GM12878 (cell line): Measurements from ENCODE around the gene GALNT15.

Experiments used
- BHLHE40 ChIP-seq, 2 experiments: fragments of 450-650 bp in 1 of 2; IDR thresholded peaks; 2 replicates each; pipeline ENCODE4 v1.6.1; 2011 to 2017; ENCODE audit warnings: low read depth in 2 of 2, borderline replicate concordance in 1 of 2, improper control_type of control experiment in 1 of 2, low read length in 1 of 2, mild to moderate bottlenecking in 1 of 2
- CEBPB ChIP-seq, 2 experiments: fragments of 150-350 bp in 1 of 2; IDR thresholded peaks; 2 replicates each; pipeline ENCODE4 v1.6.1; 2012 to 2014; ENCODE audit warnings: low read depth in 2 of 2, low read length in 2 of 2, borderline replicate concordance in 1 of 2, inconsistent platforms in 1 of 2
- ESRRA ChIP-seq: IDR thresholded peaks from 2 replicates; pipeline ENCODE4 v1.6.1; 2012; ENCODE audit warnings: mild to moderate bottlenecking, low read length, improper control_type of control experiment
- EZH2 ChIP-seq: IDR thresholded peaks from 2 replicates; pipeline ENCODE4 v1.6.1; 2012; ENCODE audit warnings: low read depth, mild to moderate bottlenecking, control low read depth, inconsistent platforms, low read length, borderline replicate concordance; ENCODE audit not compliant: control insufficient read depth
- FOXK2 ChIP-seq: fragments of 450-650 bp; IDR thresholded peaks from 2 replicates; pipeline ENCODE4 v1.6.1; 2017; ENCODE audit warnings: mild to moderate bottlenecking, moderate library complexity
- RCOR1 ChIP-seq: conservative IDR thresholded peaks from 2 replicates; pipeline ENCODE4 v1.6.1; 2012; ENCODE audit warnings: low read depth, low read length, improper control_type of control experiment
- TAF1 ChIP-seq: IDR thresholded peaks from 2 replicates; pipeline ENCODE4 v1.6.1; 2011; ENCODE audit warnings: mild to moderate bottlenecking, low read depth, low read length, borderline replicate concordance
- TBL1XR1 ChIP-seq: IDR thresholded peaks from 2 replicates; pipeline ENCODE4 v1.6.1; 2012; ENCODE audit warnings: low read depth, low read length, improper control_type of control experiment
- TF ChIP-seq, protein P1 (sequence below), 3 experiments: IDR thresholded peaks in 2 of 3; conservative IDR thresholded peaks in 1 of 3; 2 replicates each; pipeline ENCODE4 v1.5.1; 2011; ENCODE audit warnings: low read depth in 3 of 3, low read length in 3 of 3, mild to moderate bottlenecking in 3 of 3, control low read depth in 2 of 3, moderate library complexity in 2 of 3, inconsistent platforms in 1 of 3, mixed read lengths in 1 of 3; ENCODE audit not compliant: control insufficient read depth in 2 of 3, insufficient read depth in 1 of 3; ENCODE audit errors: extremely low read depth in 1 of 3
- TF ChIP-seq, protein P2 (sequence below): fragments of 450-650 bp; formaldehyde crosslinking; IDR thresholded peaks from 2 replicates; pipeline ENCODE4 v1.4.0; 2020; ENCODE audit warnings: mild to moderate bottlenecking, moderate library complexity

DNA sequence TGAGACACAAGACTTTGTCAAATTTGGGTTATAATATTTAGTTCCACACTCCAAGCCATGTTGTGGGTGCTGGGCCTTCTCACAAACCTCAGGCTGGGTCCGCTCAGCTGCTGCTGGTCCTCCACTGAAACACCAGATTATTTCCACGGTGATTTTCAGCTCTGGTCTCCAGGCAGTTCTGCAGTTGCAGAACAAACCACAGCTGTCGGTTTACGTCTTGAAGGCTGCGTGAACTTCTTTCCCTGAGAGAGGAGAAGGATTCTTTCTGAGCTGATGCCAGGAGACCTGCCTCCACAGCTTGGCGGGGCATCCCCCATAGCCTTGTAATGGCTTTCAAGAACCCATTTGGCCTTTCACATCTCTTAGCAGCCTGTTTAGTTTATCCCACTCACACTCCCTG, 16.2 kb downstream of the GALNT15 start:
- TF ChIP-seq CEBPB (IDR thresholded peaks at IDR 0.05; ENCODE audit: borderline replicate concordance in 1 of 2, low read depth in 2 of 2, low read length in 2 of 2) = no peak
- TF ChIP-seq, protein P1, sequence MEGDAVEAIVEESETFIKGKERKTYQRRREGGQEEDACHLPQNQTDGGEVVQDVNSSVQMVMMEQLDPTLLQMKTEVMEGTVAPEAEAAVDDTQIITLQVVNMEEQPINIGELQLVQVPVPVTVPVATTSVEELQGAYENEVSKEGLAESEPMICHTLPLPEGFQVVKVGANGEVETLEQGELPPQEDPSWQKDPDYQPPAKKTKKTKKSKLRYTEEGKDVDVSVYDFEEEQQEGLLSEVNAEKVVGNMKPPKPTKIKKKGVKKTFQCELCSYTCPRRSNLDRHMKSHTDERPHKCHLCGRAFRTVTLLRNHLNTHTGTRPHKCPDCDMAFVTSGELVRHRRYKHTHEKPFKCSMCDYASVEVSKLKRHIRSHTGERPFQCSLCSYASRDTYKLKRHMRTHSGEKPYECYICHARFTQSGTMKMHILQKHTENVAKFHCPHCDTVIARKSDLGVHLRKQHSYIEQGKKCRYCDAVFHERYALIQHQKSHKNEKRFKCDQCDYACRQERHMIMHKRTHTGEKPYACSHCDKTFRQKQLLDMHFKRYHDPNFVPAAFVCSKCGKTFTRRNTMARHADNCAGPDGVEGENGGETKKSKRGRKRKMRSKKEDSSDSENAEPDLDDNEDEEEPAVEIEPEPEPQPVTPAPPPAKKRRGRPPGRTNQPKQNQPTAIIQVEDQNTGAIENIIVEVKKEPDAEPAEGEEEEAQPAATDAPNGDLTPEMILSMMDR (IDR thresholded peaks at IDR 0.05 in 2 of 3, conservative IDR thresholded peaks at IDR 0.05 in 1 of 3; ENCODE audit: control insufficient read depth in 2 of 3, extremely low read depth in 1 of 3, insufficient read depth in 1 of 3, low read depth in 3 of 3, low read length in 3 of 3) = no peak
- no peak for TF ChIP-seq TBL1XR1
- no peak for TF ChIP-seq FOXK2
- no peak for TF ChIP-seq BHLHE40 (IDR thresholded peaks at IDR 0.05; ENCODE audit: borderline replicate concordance in 1 of 2, low read depth in 2 of 2, low read length in 1 of 2)
- no peak for TF ChIP-seq ESRRA
- TF ChIP-seq RCOR1 = no peak
- TF ChIP-seq EZH2 = no peak
- TF ChIP-seq, protein P2, sequence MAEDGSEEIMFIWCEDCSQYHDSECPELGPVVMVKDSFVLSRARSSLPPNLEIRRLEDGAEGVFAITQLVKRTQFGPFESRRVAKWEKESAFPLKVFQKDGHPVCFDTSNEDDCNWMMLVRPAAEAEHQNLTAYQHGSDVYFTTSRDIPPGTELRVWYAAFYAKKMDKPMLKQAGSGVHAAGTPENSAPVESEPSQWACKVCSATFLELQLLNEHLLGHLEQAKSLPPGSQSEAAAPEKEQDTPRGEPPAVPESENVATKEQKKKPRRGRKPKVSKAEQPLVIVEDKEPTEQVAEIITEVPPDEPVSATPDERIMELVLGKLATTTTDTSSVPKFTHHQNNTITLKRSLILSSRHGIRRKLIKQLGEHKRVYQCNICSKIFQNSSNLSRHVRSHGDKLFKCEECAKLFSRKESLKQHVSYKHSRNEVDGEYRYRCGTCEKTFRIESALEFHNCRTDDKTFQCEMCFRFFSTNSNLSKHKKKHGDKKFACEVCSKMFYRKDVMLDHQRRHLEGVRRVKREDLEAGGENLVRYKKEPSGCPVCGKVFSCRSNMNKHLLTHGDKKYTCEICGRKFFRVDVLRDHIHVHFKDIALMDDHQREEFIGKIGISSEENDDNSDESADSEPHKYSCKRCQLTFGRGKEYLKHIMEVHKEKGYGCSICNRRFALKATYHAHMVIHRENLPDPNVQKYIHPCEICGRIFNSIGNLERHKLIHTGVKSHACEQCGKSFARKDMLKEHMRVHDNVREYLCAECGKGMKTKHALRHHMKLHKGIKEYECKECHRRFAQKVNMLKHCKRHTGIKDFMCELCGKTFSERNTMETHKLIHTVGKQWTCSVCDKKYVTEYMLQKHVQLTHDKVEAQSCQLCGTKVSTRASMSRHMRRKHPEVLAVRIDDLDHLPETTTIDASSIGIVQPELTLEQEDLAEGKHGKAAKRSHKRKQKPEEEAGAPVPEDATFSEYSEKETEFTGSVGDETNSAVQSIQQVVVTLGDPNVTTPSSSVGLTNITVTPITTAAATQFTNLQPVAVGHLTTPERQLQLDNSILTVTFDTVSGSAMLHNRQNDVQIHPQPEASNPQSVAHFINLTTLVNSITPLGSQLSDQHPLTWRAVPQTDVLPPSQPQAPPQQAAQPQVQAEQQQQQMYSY (CRISPR knock-in tag) = no peak
- no peak for TF ChIP-seq TAF1
